Inflammatory macrophage treated with lipopolysaccharide for 4 hours (primary cell): ENCODE results near the gene HLA-DMB.
"Not testable (repeated sequence)": the region's sequence is repeated elsewhere in the genome, so short reads cannot be mapped to it uniquely, and the experiment has no call there.

Experiments used
- DNase-seq: peaks from one replicate; pipeline ENCODE4 v3.0.0-alpha.2; 2020

Gene HLA-DMB

DNA sequence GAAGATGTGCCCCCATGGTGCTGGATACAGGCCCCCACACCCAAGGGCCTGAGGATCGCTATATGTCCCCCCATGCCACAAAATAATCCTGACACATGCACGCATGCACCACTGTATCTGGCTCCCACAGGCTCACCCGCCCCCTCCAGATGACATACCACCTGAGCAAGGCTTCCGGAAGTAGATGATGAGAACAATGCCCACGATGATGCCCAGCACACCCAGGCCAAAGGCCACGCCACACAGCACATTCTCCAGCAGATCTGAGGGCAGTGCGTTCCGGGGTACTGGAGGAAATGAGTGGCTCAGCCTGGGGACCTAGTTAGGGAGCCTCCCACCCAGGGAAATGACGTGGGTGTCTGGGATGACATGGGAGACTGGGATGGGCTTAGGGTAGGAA is 8.3 kb upstream of the HLA-DMB start:
- DNase-seq = no peak

GRCh38 chr6:32947552-32948465 is 7.0 kb upstream of the HLA-DMB start:
- DNase-seq = peak; percentile 52

GRCh38 chr6:32946893-32947292 is 6.1 kb upstream of the HLA-DMB start:
- DNase-seq = no peak

GRCh38 chr6:32945953-32946352 is 5.1 kb upstream of the HLA-DMB start:
- DNase-seq = no peak

DNA sequence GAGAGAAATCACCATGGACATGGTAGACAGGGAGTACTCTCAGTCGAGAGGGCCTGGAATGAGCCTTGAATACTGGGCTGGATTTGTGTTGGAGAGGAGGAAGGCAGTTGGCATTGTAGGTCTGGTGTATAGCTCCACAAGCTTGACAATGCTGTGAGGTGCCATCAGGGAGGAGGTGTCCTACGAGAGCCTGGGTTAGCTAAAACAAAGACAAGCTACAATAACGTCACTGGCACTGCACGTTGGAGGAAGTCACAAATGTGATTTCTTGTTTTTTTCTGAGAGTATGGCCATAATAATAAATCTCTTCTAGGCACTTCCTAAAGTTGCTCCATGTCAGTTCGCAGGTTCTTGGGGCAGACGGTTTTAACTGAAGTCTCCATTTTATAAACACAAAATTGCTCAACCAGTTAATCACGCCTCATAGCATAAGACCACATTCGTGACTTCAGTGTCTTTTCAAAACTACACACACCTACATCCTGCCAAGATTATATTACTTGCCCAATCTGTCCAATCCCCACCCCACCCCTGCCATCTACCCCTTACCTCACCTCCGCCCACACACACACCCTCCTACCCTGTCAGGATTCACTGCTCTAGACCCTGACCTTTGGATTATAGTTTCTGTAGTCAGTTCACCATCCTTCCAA is 4.4 kb upstream of the HLA-DMB start:
- DNase-seq = peak; percentile 78

GRCh38 chr6:32943864-32944649 is 3.2 kb upstream of the HLA-DMB start:
- peak; percentile 92 for DNase-seq

DNA sequence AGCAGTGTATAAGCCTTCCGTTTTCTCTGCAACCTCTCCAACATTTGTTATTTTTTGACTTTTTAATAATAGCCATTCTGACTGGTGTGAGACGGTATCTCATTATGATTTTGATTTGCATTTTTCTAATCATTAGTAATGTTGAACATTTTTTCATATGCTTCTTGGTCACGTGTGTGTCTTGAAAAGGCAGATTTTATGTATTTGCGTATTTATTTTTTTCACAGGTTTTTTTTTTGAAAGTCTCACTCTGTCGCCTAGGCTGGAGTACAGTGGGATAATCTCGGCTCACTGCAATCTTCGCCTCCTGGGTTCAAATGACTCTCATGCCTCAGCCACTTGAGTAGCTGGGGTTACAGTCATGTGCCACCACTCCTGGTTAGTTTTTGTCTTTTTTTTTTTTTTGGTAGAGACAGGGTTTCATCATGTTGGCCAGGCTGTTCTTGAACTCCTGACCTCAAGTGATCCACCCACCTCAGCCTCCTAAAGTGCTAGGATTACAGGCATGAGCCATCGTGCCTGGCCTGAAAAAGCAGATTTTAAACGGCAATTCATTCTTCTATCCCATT is 1.8 kb upstream of the HLA-DMB start:
- not testable (repeated sequence) for DNase-seq

- DNase-seq = peak; percentile 53
Measured at GRCh38 chr6:32941214-32941768, 463 bp upstream of the HLA-DMB start.

- no peak for DNase-seq
Measured at GRCh38 chr6:32938494-32938893, 2.3 kb downstream of the HLA-DMB start.

GRCh38 chr6:32937230-32937633 is 3.6 kb downstream of the HLA-DMB start:
- peak; percentile 71 for DNase-seq

- DNase-seq = peak; percentile 59
Measured at GRCh38 chr6:32936239-32937152, 4.3 kb downstream of the HLA-DMB start.

- no peak for DNase-seq
Measured at GRCh38 chr6:32935551-32936238, 5.1 kb downstream of the HLA-DMB start.

DNA sequence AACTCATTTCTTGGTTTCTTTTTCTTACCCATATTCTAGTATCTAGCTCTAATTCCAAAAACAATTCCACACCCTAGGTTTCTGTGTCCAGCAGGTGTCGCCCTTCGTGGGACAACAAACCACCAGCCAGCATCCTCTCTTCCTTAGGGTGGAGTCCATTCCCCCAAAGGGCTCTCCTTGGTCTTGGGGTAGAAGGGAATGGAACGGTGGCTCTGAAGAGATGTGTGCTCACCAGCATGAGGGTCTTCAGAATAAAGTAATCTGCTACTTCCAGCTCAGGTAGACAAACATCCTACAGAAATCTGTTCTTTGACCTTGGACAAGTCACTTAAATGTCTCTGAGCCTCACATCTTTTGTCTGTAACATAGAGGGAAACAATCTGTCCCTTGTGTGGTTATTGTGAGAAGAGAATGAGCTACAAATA is 7.2 kb downstream of the HLA-DMB start:
- DNase-seq = peak; percentile 77

DNA sequence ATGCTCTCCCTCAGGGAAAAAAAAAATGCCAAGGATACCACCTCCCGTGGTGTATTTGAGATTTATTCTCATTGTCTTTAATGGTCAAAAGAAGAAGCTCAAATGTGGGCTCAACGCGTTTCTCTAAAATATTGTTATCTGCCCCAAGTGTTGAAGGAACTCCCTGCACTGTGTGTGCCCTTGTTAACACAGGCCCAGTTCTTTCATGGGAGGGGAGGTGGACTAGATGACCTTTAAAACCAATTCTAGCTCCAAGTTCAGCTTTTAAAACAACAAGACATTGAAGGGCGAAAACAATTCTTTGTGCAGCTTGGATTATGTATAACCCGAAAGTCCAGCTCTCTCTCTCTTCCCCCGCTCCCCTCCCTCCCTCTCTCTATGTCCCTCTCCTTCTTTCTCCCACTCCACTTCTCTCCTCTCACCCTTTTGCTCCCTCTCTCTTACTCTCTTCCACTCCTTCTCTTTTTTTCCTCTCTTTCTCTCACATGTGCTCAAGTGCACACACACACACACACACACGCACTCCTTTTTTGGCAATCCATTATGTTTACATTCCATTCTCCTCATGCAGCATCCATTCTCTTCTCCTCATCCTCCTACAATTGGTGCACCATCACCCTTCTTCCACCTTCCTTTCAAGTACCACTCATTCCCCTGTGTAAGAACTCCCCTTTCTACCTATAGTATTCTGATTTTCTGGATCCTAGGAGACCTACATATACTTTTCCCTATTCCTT is 8.5 kb downstream of the HLA-DMB start:
- no peak for DNase-seq

GRCh38 chr6:32931211-32931610 is 9.6 kb downstream of the HLA-DMB start:
- DNase-seq = no peak

GRCh38 chr6:32922083-32922482 is 18.7 kb downstream of the HLA-DMB start:
- DNase-seq = no peak

DNA sequence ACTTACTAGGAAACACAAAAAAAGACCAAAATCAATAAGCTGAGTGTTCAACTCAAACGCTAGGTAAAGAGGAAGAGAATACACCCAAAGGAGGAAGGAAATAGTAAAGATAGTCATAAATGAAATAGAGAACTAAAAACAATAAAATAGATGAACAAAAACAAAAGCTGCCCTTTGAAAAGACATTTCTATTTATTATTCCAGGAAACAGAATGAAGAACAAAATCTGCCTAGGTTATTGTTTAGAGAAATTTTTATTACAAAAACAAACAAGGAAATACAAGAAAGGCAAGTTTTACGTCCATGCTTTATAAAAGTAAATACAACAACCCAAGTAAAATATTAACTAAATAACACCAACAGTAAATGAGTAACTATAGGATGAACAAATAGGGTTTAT is 20.1 kb downstream of the HLA-DMB start:
- DNase-seq = peak; percentile 50

GRCh38 chr6:32912951-32913350 is 27.9 kb downstream of the HLA-DMB start:
- no peak for DNase-seq

DNA sequence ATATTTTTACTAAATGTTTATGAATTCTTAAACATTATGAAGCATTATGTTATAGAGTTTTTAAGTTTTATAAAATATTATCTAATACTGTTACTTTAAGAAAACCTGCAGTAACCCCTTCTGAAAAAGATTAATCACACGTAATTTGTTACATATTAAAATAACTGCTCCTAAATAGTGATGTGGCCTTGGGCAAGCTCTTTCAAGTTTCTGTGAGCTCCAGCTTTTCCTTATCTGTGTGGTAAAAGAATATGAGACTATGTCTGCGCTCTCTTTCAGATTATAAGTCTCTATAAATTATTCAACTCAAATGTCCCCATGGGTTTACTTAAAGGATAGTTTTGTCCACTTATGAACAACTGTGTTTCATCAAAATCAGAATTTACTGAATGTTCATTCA is 31.9 kb downstream of the HLA-DMB start:
- DNase-seq = no peak

GRCh38 chr6:32906539-32906938 is 34.3 kb downstream of the HLA-DMB start:
- DNase-seq = no peak
